SH-SY5Y (cell line): ENCODE data around the gene OTOG.

Experiments
- GATA2 ChIP-seq: IDR thresholded peaks from 2 replicates; pipeline ENCODE4 v1.6.1; 2011; ENCODE audit warnings: mild to moderate bottlenecking, low read depth, low read length
- GATA3 ChIP-seq: IDR thresholded peaks from 2 replicates; pipeline ENCODE4 v1.6.1; 2011; ENCODE audit warnings: low read depth, mild to moderate bottlenecking, low read length, moderate library complexity

DNA sequence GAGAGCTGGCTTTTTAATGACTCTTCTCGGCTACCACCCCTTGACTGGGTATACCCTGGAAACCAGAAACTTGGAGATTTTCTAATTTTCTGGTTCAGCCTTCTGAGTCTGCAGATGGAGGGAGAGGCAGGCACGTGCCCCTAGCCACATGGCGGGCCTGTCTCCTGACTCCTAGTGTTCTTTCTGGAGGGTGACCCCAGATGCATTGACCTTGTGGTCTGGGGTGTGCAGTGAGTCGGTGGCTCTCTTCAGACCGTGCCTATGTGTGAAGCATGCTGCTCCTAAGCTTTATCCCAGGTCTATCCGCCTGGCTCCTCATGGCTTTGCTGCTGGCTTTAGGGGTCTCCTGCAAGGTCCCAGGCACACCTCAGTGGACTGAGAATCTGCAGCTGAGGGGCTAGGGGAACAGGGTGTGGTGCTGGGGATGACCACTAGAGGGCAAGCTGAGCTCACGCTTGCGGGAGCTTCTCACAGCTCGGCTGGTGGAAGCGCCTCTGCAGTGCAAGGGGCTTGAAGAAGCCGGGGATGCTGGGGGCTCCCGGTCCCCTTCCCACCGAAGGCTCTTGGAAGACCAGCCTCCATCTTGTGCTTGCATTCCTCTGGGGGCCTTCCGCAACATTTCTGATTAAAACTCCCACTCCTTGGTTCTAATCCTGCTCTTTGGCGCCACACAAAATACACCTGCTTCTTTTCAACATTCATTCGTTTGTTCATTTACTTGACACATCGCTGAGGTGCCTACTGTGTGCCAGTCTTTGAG lies 51.8 kb downstream of the OTOG start:
- TF ChIP-seq GATA3 (no peak), GATA2 (no peak)
